SH-SY5Y (cell line): ENCODE results near the gene F2RL3.

ENCODE experiments used
- GATA2 ChIP-seq: IDR thresholded peaks from 2 replicates; pipeline ENCODE4 v1.6.1; 2011; ENCODE audit warnings: mild to moderate bottlenecking, low read depth, low read length
- GATA3 ChIP-seq: IDR thresholded peaks from 2 replicates; pipeline ENCODE4 v1.6.1; 2011; ENCODE audit warnings: low read depth, mild to moderate bottlenecking, low read length, moderate library complexity

DNA sequence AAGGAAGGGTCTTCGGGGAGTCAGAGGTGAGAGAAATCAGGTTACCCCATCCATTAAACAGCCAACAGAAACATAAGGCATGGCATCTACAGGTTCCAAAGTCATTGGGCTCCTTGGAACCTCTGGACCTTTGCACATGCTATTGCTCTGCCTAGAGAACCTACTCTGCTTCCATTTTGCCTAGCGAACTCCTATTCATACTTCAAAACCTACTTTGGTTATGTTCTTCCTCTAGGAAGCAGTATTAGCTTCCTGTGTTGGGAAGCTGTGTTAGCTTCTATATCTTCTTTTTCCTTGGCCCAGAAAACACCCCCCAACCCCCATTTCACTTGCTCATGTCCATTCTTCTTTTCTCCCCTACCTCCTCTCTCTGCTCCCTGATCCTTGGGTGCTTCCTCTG, 39.6 kb downstream of the F2RL3 start:
- no peak for TF ChIP-seq GATA2
- TF ChIP-seq GATA3: no peak
